Measurements from ENCODE around the gene TBATA.
A peak's percentile ranks its signal among the peaks of the same experiment; 100 is the strongest.

The TBATA gene

GRCh38 chr10:70832852-70833528 is 47.8 kb upstream of the TBATA start:
- Histone ChIP-seq H2BK5ac (ENCODE audit: low read depth, low read length, poor library complexity) (no peak overlapping the region), H3K4me3 (ENCODE audit: low read depth, low read length) (no peak overlapping the region), H3K9me3 (ENCODE audit: insufficient read depth, low read depth, low read length) (no peaks in the 10 kb centered on the region), H4K8ac (ENCODE audit: low read depth, low read length) (peak overlapping the region; percentile 39), H3K4ac (ENCODE audit: low read depth, low read length) (peak overlapping the region; percentile 46), H3K18ac (ENCODE audit: low read length) (no peak overlapping the region), H3K79me1 (ENCODE audit: low read length) (peaks cover 8% of the 10 kb centered on the region), H3K27ac (ENCODE audit: low read depth, low read length) (peak overlapping the region; percentile 91), H2AFZ (ENCODE audit: insufficient read depth, low read length, poor library complexity) (no peak overlapping the region), H4K91ac (ENCODE audit: low read depth, low read length) (no peak overlapping the region), H3K79me2 (ENCODE audit: control insufficient read depth, insufficient read depth, low read length, poor library complexity) (peaks cover 2% of the 10 kb centered on the region), H3K4me2 (ENCODE audit: low read length) (peak overlapping the region; percentile 16), H3K9ac (ENCODE audit: low read length) (no peak overlapping the region), H3K23ac (ENCODE audit: low read length) (no peak overlapping the region), H3K27me3 (ENCODE audit: insufficient read depth, low read length) (no peaks in the 10 kb centered on the region), H2AK5ac (ENCODE audit: low read length) (no peak overlapping the region), H4K12ac (ENCODE audit: low read depth, low read length) (no peak overlapping the region), H3K14ac (ENCODE audit: low read length) (peak overlapping the region; percentile 68), H3K4me1 (ENCODE audit: control insufficient read depth in 1 of 2, insufficient read depth in 2 of 2, low read length in 2 of 2) (peaks cover 18 to 31% of the 10 kb centered on the region in 2 experiments), H2BK120ac (ENCODE audit: insufficient read depth, low read length, poor library complexity) (no peak overlapping the region), H2BK12ac (ENCODE audit: low read length) (peak overlapping the region; percentile 47), H3K36me3 (ENCODE audit: control insufficient read depth in 1 of 2, insufficient read depth in 2 of 2, low read length in 2 of 2) (peaks cover 0 to 6% of the 10 kb centered on the region in 2 experiments)
- WGBS (ENCODE audit: extremely low coverage, insufficient coverage, insufficient read length), result no CpG with 5 or more reads among the region's 3 CpGs
- peak in 1 of 2 donors; percentile 50 for DNase-seq

- Histone ChIP-seq H3K27ac (ENCODE audit: low read depth, low read length) (peak overlapping the region; percentile 33), H3K36me3 (ENCODE audit: control insufficient read depth in 1 of 2, insufficient read depth in 2 of 2, low read length in 2 of 2) (peaks cover 0 to 5% of the 10 kb centered on the region in 2 experiments), H4K12ac (ENCODE audit: low read depth, low read length) (no peak overlapping the region), H4K8ac (ENCODE audit: low read depth, low read length) (no peak overlapping the region), H3K23ac (ENCODE audit: low read length) (no peak overlapping the region), H3K79me1 (ENCODE audit: low read length) (peaks cover 8% of the 10 kb centered on the region), H3K9me3 (ENCODE audit: insufficient read depth, low read depth, low read length) (no peaks in the 10 kb centered on the region), H2AFZ (ENCODE audit: insufficient read depth, low read length, poor library complexity) (no peak overlapping the region), H2BK120ac (ENCODE audit: insufficient read depth, low read length, poor library complexity) (no peak overlapping the region), H2AK5ac (ENCODE audit: low read length) (no peak overlapping the region), H2BK5ac (ENCODE audit: low read depth, low read length, poor library complexity) (no peak overlapping the region), H4K91ac (ENCODE audit: low read depth, low read length) (no peak overlapping the region), H3K79me2 (ENCODE audit: control insufficient read depth, insufficient read depth, low read length, poor library complexity) (peaks cover 2% of the 10 kb centered on the region), H3K4ac (ENCODE audit: low read depth, low read length) (no peak overlapping the region), H3K4me1 (ENCODE audit: control insufficient read depth in 1 of 2, insufficient read depth in 2 of 2, low read length in 2 of 2) (peaks cover 18 to 31% of the 10 kb centered on the region in 2 experiments), H2BK12ac (ENCODE audit: low read length) (no peak overlapping the region), H3K9ac (ENCODE audit: low read length) (no peak overlapping the region), H3K14ac (ENCODE audit: low read length) (no peak overlapping the region), H3K27me3 (ENCODE audit: insufficient read depth, low read length) (no peaks in the 10 kb centered on the region), H3K4me2 (ENCODE audit: low read length) (no peak overlapping the region), H3K18ac (ENCODE audit: low read length) (no peak overlapping the region), H3K4me3 (ENCODE audit: low read depth, low read length) (no peak overlapping the region)
- no peak for DNase-seq
- WGBS (ENCODE audit: extremely low coverage, insufficient coverage, insufficient read length), result no CpG with 5 or more reads among the region's 3 CpGs
Measured at GRCh38 chr10:70832221-70832620, 47.0 kb upstream of the TBATA start.

GRCh38 chr10:70830164-70830563 is 45.0 kb upstream of the TBATA start:
- Histone ChIP-seq H3K9ac (ENCODE audit: low read length) (no peak overlapping the region), H2BK12ac (ENCODE audit: low read length) (no peak overlapping the region), H3K4me3 (ENCODE audit: low read depth, low read length) (no peak overlapping the region), H3K4ac (ENCODE audit: low read depth, low read length) (no peak overlapping the region), H3K9me3 (ENCODE audit: insufficient read depth, low read depth, low read length) (no peaks in the 10 kb centered on the region), H3K18ac (ENCODE audit: low read length) (no peak overlapping the region), H3K27me3 (ENCODE audit: insufficient read depth, low read length) (no peaks in the 10 kb centered on the region), H4K12ac (ENCODE audit: low read depth, low read length) (no peak overlapping the region), H3K14ac (ENCODE audit: low read length) (no peak overlapping the region), H4K8ac (ENCODE audit: low read depth, low read length) (no peak overlapping the region), H3K4me1 (ENCODE audit: control insufficient read depth in 1 of 2, insufficient read depth in 2 of 2, low read length in 2 of 2) (peaks cover 17 to 31% of the 10 kb centered on the region in 2 experiments), H2AFZ (ENCODE audit: insufficient read depth, low read length, poor library complexity) (no peak overlapping the region), H2BK5ac (ENCODE audit: low read depth, low read length, poor library complexity) (no peak overlapping the region), H4K91ac (ENCODE audit: low read depth, low read length) (no peak overlapping the region), H3K36me3 (ENCODE audit: control insufficient read depth in 1 of 2, insufficient read depth in 2 of 2, low read length in 2 of 2) (peaks cover 0 to 9% of the 10 kb centered on the region in 2 experiments), H3K27ac (ENCODE audit: low read depth, low read length) (no peak overlapping the region), H3K79me1 (ENCODE audit: low read length) (peaks cover 8% of the 10 kb centered on the region), H3K79me2 (ENCODE audit: control insufficient read depth, insufficient read depth, low read length, poor library complexity) (peaks cover 2% of the 10 kb centered on the region), H2AK5ac (ENCODE audit: low read length) (no peak overlapping the region), H2BK120ac (ENCODE audit: insufficient read depth, low read length, poor library complexity) (no peak overlapping the region), H3K23ac (ENCODE audit: low read length) (no peak overlapping the region), H3K4me2 (ENCODE audit: low read length) (no peak overlapping the region)
- WGBS (ENCODE audit: extremely low coverage, insufficient coverage, insufficient read length), result no CpG with 5 or more reads among the region's 3 CpGs
- peak in 1 of 2 donors; percentile 81 for DNase-seq

GRCh38 chr10:70829543-70829942 is 44.4 kb upstream of the TBATA start:
- no CpG with 5 or more reads among the region's 5 CpGs for WGBS (ENCODE audit: extremely low coverage, insufficient coverage, insufficient read length)
- H3K36me3 ChIP-seq (ENCODE audit: control insufficient read depth in 1 of 2, insufficient read depth in 2 of 2, low read length in 2 of 2), result peaks cover 0 to 9% of the 10 kb centered on the region in 2 experiments
- H3K79me1 ChIP-seq (ENCODE audit: low read length), result peaks cover 8% of the 10 kb centered on the region
- no peak overlapping the region for H4K8ac ChIP-seq (ENCODE audit: low read depth, low read length)
- peaks cover 2% of the 10 kb centered on the region for H3K79me2 ChIP-seq (ENCODE audit: control insufficient read depth, insufficient read depth, low read length, poor library complexity)
- no peak overlapping the region for H2BK120ac ChIP-seq (ENCODE audit: insufficient read depth, low read length, poor library complexity)
- H3K9ac ChIP-seq (ENCODE audit: low read length), result no peak overlapping the region
- no peaks in the 10 kb centered on the region for H3K9me3 ChIP-seq (ENCODE audit: insufficient read depth, low read depth, low read length)
- no peak overlapping the region for H3K14ac ChIP-seq (ENCODE audit: low read length)
- peaks cover 19 to 31% of the 10 kb centered on the region in 2 experiments for H3K4me1 ChIP-seq (ENCODE audit: control insufficient read depth in 1 of 2, insufficient read depth in 2 of 2, low read length in 2 of 2)
- no peaks in the 10 kb centered on the region for H3K27me3 ChIP-seq (ENCODE audit: insufficient read depth, low read length)
- no peak overlapping the region for H2AFZ ChIP-seq (ENCODE audit: insufficient read depth, low read length, poor library complexity)
- no peak overlapping the region for H3K4me2 ChIP-seq (ENCODE audit: low read length)
- H3K23ac ChIP-seq (ENCODE audit: low read length), result no peak overlapping the region
- no peak overlapping the region for H3K4me3 ChIP-seq (ENCODE audit: low read depth, low read length)
- H4K91ac ChIP-seq (ENCODE audit: low read depth, low read length), result no peak overlapping the region
- no peak overlapping the region for H3K18ac ChIP-seq (ENCODE audit: low read length)
- no peak overlapping the region for H2AK5ac ChIP-seq (ENCODE audit: low read length)
- H4K12ac ChIP-seq (ENCODE audit: low read depth, low read length), result no peak overlapping the region
- H3K27ac ChIP-seq (ENCODE audit: low read depth, low read length), result no peak overlapping the region
- no peak overlapping the region for H2BK12ac ChIP-seq (ENCODE audit: low read length)
- no peak for DNase-seq
- H3K4ac ChIP-seq (ENCODE audit: low read depth, low read length), result no peak overlapping the region
- no peak overlapping the region for H2BK5ac ChIP-seq (ENCODE audit: low read depth, low read length, poor library complexity)

Data from trophoblast cell (in vitro differentiated cells and primary cell).